GM19099 (cell line): ENCODE measurements around the gene AADACL4.

ENCODE experiments used
- POLR2A ChIP-seq: IDR thresholded peaks from 3 replicates; pipeline ENCODE4 v1.6.1; 2011; ENCODE audit warnings: low read depth; ENCODE audit not compliant: insufficient read length; ENCODE audit errors: extremely low read depth

AADACL4 gene

GRCh38 chr1:12709696-12710095, 65.8 kb downstream of the AADACL4 start:
- no peak for TF ChIP-seq POLR2A

DNA sequence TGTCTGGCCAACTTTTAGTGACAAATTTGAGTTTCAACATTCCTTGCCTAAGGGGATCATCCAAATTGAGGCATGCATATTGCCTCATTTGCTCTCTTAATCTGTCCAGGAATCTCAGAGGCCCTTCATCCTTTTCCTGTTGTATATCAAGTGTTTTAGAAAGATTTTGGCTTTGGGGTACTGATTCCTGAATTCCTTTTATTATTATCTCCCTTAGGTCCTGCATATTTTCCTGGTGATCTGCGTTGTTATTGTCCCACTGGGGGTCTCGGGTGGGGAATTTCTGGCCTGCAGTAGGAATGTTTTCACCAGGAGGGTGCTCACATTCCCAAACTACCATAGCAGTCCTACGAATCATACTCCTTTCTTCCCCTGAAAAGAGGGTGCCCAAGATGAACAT, 67.7 kb downstream of the AADACL4 start:
- no peak for TF ChIP-seq POLR2A

- no peak for TF ChIP-seq POLR2A
Measured at GRCh38 chr1:12712076-12712475, 68.2 kb downstream of the AADACL4 start.

DNA sequence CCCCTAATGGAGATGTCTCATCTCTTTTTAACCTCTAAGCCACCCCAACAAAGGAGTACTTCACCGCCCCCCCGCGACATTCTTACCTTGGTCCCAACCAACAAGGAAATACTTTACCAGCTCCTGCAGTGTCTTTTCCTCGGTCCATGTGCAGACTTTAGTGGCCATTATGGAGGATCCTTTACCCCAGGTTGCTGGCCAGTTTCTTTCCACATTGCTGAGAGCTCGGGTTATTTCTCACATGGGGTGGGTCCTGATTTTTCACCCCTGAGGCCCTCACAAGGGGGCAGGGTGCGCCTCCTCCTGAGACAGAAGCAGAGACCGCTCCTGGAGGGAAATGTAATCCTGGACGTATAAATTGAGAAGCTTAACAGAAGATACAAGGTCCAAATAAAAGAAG, 69.0 kb downstream of the AADACL4 start:
- no peak for TF ChIP-seq POLR2A

DNA sequence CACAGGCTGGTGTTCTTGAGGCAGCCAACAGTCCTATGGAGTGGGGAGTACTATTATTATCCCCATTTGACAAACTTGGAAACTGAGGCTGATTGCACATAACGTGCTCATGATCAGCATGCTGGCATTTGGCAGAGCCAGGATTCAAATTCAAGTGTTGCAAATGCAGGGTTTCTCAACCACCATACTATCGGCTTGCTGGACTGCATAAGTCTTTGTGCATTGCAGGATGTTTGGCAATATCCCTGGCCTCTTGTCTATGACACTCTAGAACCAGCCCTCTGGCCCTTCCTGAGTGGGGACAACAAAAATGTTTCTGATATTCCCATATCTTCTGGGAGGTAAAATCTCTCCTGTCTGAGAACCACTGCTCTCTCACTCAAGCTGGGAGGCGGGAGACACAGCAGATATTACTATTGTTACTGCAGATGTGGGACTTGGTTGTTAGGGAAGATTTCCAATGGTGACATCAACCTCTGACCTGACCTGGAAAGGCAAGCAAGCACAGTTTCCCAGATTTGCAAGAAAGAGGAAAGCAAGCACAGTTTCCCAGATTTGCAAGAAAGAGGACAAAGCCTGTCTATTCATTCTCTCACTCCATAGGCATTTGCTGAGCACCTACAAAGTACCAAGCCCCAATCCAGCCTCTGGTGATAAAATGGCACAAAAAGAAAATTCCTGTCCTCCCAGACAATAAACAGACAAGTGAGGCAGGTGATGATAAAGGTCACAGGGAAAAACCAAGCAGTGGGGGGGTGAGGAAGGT, 71.0 kb downstream of the AADACL4 start:
- no peak for TF ChIP-seq POLR2A

DNA sequence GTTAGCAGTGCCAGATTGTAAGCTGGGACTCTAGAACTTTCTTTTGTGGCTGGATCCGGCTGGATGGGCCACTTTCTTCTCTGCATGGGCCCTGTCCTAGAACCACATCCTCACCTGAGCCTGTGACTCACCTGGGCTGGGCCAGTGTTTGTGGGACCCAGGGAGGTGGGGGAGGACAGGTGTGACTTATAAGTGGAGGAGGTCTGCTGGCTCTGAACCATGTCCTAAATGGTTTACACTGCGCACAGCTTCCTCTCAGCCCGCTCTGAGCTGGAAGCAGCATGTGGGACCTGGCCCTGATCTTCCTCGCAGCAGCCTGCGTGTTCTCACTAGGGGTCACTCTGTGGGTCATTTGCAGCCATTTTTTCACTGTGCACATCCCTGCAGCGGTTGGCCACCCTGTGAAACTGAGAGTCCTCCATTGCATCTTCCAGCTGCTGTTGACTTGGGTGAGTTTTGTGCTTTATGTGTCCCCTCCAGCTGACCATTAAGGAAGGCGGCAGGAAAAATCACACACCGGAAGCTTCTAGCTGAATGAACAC, 72.1 kb downstream of the AADACL4 start, which contains the start of gene AADACL3:
Gene AADACL3, plus strand, starts transcription at position 215 of the 542 bp plus-strand sequence. Its CDS starts 67 bp downstream, at position 282.
- no peak for TF ChIP-seq POLR2A
